ENCODE results near the gene CYP24A1.

The CYP24A1 gene

DNA sequence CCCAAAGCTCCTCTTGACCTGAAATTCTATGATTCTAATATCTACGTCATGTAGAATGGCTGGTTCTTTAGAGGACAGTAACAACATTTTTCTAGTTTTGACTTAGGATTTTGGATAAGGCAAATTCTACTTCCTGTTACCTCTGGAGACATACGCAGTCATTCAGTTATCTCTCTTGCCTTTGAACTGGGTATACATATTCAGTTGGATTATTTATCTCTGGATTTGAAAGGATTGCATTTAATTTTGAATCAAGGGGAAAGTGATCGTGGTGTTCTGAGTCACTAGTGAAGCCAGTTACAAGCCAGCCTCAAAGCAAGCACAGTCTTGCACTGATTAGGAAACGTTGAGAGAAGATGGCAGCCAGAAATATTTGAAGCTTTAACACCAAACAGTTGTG is 68.1 kb downstream of the CYP24A1 start:
- no peak overlapping the region for H3K4me3 ChIP-seq (ENCODE audit: insufficient read depth, low read depth, low read length)
- H3K4me1 ChIP-seq (ENCODE audit: control insufficient read depth, insufficient read depth, low read length), result no peaks in the 10 kb centered on the region
- no peaks in the 10 kb centered on the region for H3K27me3 ChIP-seq (ENCODE audit: control insufficient read depth, insufficient read depth, low read length, poor library complexity, severe bottlenecking)
- no peaks in the 10 kb centered on the region for H3K9me3 ChIP-seq (ENCODE audit: control insufficient read depth, low read length)
- H3K36me3 ChIP-seq (ENCODE audit: control insufficient read depth, insufficient read depth, low read length), result no peaks in the 10 kb centered on the region
- WGBS, 2 experiments, result 92 to 94% methylated on average over 4 of the region's 4 CpGs
- no peak overlapping the region for H3K27ac ChIP-seq (ENCODE audit: insufficient read depth, low read depth, low read length, poor library complexity, severe bottlenecking)

GRCh38 chr20:54104781-54105180 is 69.0 kb downstream of the CYP24A1 start:
- no peak overlapping the region for H3K27ac ChIP-seq (ENCODE audit: insufficient read depth, low read depth, low read length, poor library complexity, severe bottlenecking)
- WGBS, 2 experiments, result 92 to 95% methylated on average over 4 of the region's 4 CpGs
- H3K36me3 ChIP-seq (ENCODE audit: control insufficient read depth, insufficient read depth, low read length), result no peaks in the 10 kb centered on the region
- no peaks in the 10 kb centered on the region for H3K9me3 ChIP-seq (ENCODE audit: control insufficient read depth, low read length)
- H3K4me1 ChIP-seq (ENCODE audit: control insufficient read depth, insufficient read depth, low read length), result no peaks in the 10 kb centered on the region
- H3K4me3 ChIP-seq (ENCODE audit: insufficient read depth, low read depth, low read length), result no peak overlapping the region
- H3K27me3 ChIP-seq (ENCODE audit: control insufficient read depth, insufficient read depth, low read length, poor library complexity, severe bottlenecking), result no peaks in the 10 kb centered on the region

- H3K4me1 ChIP-seq (ENCODE audit: control insufficient read depth, insufficient read depth, low read length), result no peaks in the 10 kb centered on the region
- 94 to 96% methylated on average over 6 of the region's 6 CpGs for WGBS, 2 experiments
- no peaks in the 10 kb centered on the region for H3K27me3 ChIP-seq (ENCODE audit: control insufficient read depth, insufficient read depth, low read length, poor library complexity, severe bottlenecking)
- H3K36me3 ChIP-seq (ENCODE audit: control insufficient read depth, insufficient read depth, low read length), result no peaks in the 10 kb centered on the region
- H3K4me3 ChIP-seq (ENCODE audit: insufficient read depth, low read depth, low read length), result no peak overlapping the region
- no peak overlapping the region for H3K27ac ChIP-seq (ENCODE audit: insufficient read depth, low read depth, low read length, poor library complexity, severe bottlenecking)
- H3K9me3 ChIP-seq (ENCODE audit: control insufficient read depth, low read length), result no peaks in the 10 kb centered on the region
Measured at GRCh38 chr20:54103762-54104600, 69.8 kb downstream of the CYP24A1 start.
